SW480 (cell line): ENCODE results near the gene SUMF2.
"Not testable (repeated sequence)": the region's sequence is repeated elsewhere in the genome, so short reads cannot be mapped to it uniquely, and the experiment has no call there.

Experiments used
- DNase-seq: peaks from one replicate; pipeline ENCODE4 v3.0.0-alpha.2; 2016; ENCODE audit warnings: low spot score

Gene SUMF2

GRCh38 chr7:56063882-56064625 is at the start of gene SUMF2:
Gene SUMF2, plus strand, starts transcription at chr7:56064286. Its CDS starts 26 bp downstream, at chr7:56064312.
- DNase-seq: peak; percentile 92

GRCh38 chr7:56017015-56017414 is 47.1 kb upstream of the SUMF2 start:
- not testable (repeated sequence) for DNase-seq

- no peak for DNase-seq
Observed at GRCh38 chr7:56019501-56019900, 44.6 kb upstream of the SUMF2 start.

- no peak for DNase-seq
Observed at GRCh38 chr7:56023500-56023899, 40.6 kb upstream of the SUMF2 start.

GRCh38 chr7:56026538-56026937 is 37.5 kb upstream of the SUMF2 start:
- DNase-seq: no peak

- DNase-seq: peak; percentile 37
Observed at GRCh38 chr7:56028942-56029630, 35.0 kb upstream of the SUMF2 start.

GRCh38 chr7:56030340-56030739 is 33.7 kb upstream of the SUMF2 start:
- DNase-seq: no peak

- DNase-seq: not testable (repeated sequence)
Observed at GRCh38 chr7:56031556-56031955, 32.5 kb upstream of the SUMF2 start.

GRCh38 chr7:56032578-56032977 is 31.5 kb upstream of the SUMF2 start:
- DNase-seq: not testable (repeated sequence)

GRCh38 chr7:56033671-56034432 is 30.2 kb upstream of the SUMF2 start:
- peak; percentile 89 for DNase-seq

GRCh38 chr7:56040730-56041129 is 23.4 kb upstream of the SUMF2 start:
- no peak for DNase-seq

- DNase-seq: not testable (repeated sequence)
Observed at GRCh38 chr7:56045758-56046157, 18.3 kb upstream of the SUMF2 start.

GRCh38 chr7:56046721-56047445 is 17.2 kb upstream of the SUMF2 start:
- DNase-seq: no peak

- DNase-seq: not testable (repeated sequence)
Observed at GRCh38 chr7:56047446-56048116, 16.5 kb upstream of the SUMF2 start.

- DNase-seq: no peak
Observed at GRCh38 chr7:56048245-56048644, 15.8 kb upstream of the SUMF2 start.

- not testable (repeated sequence) for DNase-seq
Observed at GRCh38 chr7:56048763-56049162, 15.3 kb upstream of the SUMF2 start.

GRCh38 chr7:56051053-56051338 is 13.1 kb upstream of the SUMF2 start:
- no peak for DNase-seq

- peak; percentile 99 for DNase-seq
Observed at GRCh38 chr7:56051339-56052191, 12.5 kb upstream of the SUMF2 start, which contains the start of the genes CCT6A and PSPH. Gene CCT6A, plus strand, starts transcription at chr7:56051765. Its CDS starts 84 bp downstream, at chr7:56051849. Gene PSPH, minus strand, starts transcription at chr7:56051444. Its CDS starts 30,232 bp downstream, at chr7:56021212.

- no peak for DNase-seq
Observed at GRCh38 chr7:56053379-56053778, 10.7 kb upstream of the SUMF2 start.

- DNase-seq: no peak
Observed at GRCh38 chr7:56053993-56054392, 10.1 kb upstream of the SUMF2 start.
